ENCODE results near the gene EDN2. TPM values are rescaled to one million over a fixed set of nuclear protein-coding genes. Genes with fewer than 3 reads are reported as not detected.

Gene EDN2
- total RNA-seq, 8 experiments from 2014 or later = 0.23 to 0.81 (median 0.53) TPM; not detected in 2

- ATAC-seq (replicated peaks in 6 of 8) = no peak
- Histone ChIP-seq H3K27ac (no peak overlapping the region), H3K4me3 (no peak overlapping the region), H3K4me1 (replicated peaks in 1 of 2) (peaks cover 13 to 14% of the 10 kb centered on the region in 2 donors)
- 78 to 95% (median 85%) methylated on average over 1 to 10 of the region's 20 CpGs; no CpG with 5 or more reads in 2 of the 10 experiments for WGBS, 10 experiments
- in situ Hi-C loops (cut with MboI; ENCODE audit: low pct_unique_long_range_greater_than_20kb in 2 of 9, low sequenced_read_pairs in 9 of 9, unreplicated experiment in 9 of 9) = loop anchor here in 1 of 9 experiments (10.0 kb wide), 1 partner anchor 147 kb away; no protein-coding TSS in a partner anchor
Observed at GRCh38 chr1:41431490-41432350, 52.8 kb downstream of the EDN2 start.

- WGBS, 10 experiments = 57 to 100% (median 79%) methylated on average over 1 to 4 of the region's 4 CpGs; no CpG with 5 or more reads in 2 of the 10 experiments
- Histone ChIP-seq H3K27ac (no peak overlapping the region), H3K4me1 (replicated peaks in 1 of 2) (peaks cover 13 to 14% of the 10 kb centered on the region in 2 donors), H3K4me3 (no peak overlapping the region)
- ATAC-seq (replicated peaks in 6 of 8) = no peak
- in situ Hi-C loops (cut with MboI; ENCODE audit: low pct_unique_long_range_greater_than_20kb in 2 of 9, low sequenced_read_pairs in 9 of 9, unreplicated experiment in 9 of 9) = loop anchor here in 1 of 9 experiments (10.0 kb wide), 1 partner anchor 146 kb away; no protein-coding TSS in a partner anchor
Observed at GRCh38 chr1:41430582-41430981, 53.9 kb downstream of the EDN2 start.

- no peak overlapping the region for H3K27ac ChIP-seq
- H3K4me3 ChIP-seq = no peak overlapping the region
- WGBS, 10 experiments = 71 to 96% (median 80%) methylated on average over 3 to 4 of the region's 4 CpGs; no CpG with 5 or more reads in 1 of the 10 experiments
- in situ Hi-C loops (cut with MboI; ENCODE audit: low pct_unique_long_range_greater_than_20kb in 2 of 9, low sequenced_read_pairs in 9 of 9, unreplicated experiment in 9 of 9) = loop anchor here in 1 of 9 experiments (10.0 kb wide), 1 partner anchor 145 kb away; no protein-coding TSS in a partner anchor
- ATAC-seq (replicated peaks in 6 of 8) = no peak
- peaks cover 13 to 14% of the 10 kb centered on the region in 2 donors for H3K4me1 ChIP-seq (replicated peaks in 1 of 2)
Observed at GRCh38 chr1:41430069-41430468, 54.4 kb downstream of the EDN2 start.

- Histone ChIP-seq H3K4me3 (no peak overlapping the region), H3K4me1 (replicated peaks in 1 of 2) (peaks cover 13 to 14% of the 10 kb centered on the region in 2 donors), H3K27ac (no peak overlapping the region)
- in situ Hi-C loops (cut with MboI; ENCODE audit: low pct_unique_long_range_greater_than_20kb in 2 of 9, low sequenced_read_pairs in 9 of 9, unreplicated experiment in 9 of 9) = loop anchor here in 1 of 9 experiments (10.0 kb wide), 1 partner anchor 145 kb away; no protein-coding TSS in a partner anchor
- ATAC-seq (replicated peaks in 6 of 8) = no peak
- WGBS, 10 experiments = 53 to 90% (median 70%) methylated on average over 2 to 5 of the region's 5 CpGs; no CpG with 5 or more reads in 3 of the 10 experiments
Observed at GRCh38 chr1:41429641-41430035, 54.8 kb downstream of the EDN2 start.

Other genes starting within 250 kb of the EDN2 start
- 10 to 100 TPM in 7 of 8 experiments, 1 to 10 TPM in 1; 8.8 to 40.9 (median 30.1) TPM for gene SCMH1, start 242.4 kb downstream of the EDN2 start, total RNA-seq
- 1 to 10 TPM in 4 of 8 experiments, under 1 TPM in 4; 0.36 to 3.6 (median 1.3) TPM for gene FOXO6, start 123.2 kb downstream of the EDN2 start, total RNA-seq